Epithelial cell of proximal tubule (primary cell): ENCODE results near the gene FOXE3. TPM values are rescaled to one million over a fixed set of nuclear protein-coding genes. Genes with fewer than 3 reads are reported as not detected.

Experiments
- DNase-seq: peaks from one replicate; pipeline ENCODE4 v3.0.0-alpha.2; 2011; ENCODE audit warnings: low read depth
- H3K4me3 ChIP-seq: 2 replicates; pipeline ENCODE4 v1.5.1; 2011; ENCODE audit warnings: low read depth, mild to moderate bottlenecking, low read length
- total RNA-seq: library from RNA; depleted of rRNA; stranded (reverse); fragments of >200 nt; gene quantifications from 2 replicates; pipeline ENCODE4 v1.2.3, GENCODE V29; 2015
- TF ChIP-seq, protein P1 (sequence below): conservative IDR thresholded peaks from 2 replicates; pipeline ENCODE4 v1.5.1; 2012; ENCODE audit warnings: low read depth, mild to moderate bottlenecking, low read length

The FOXE3 gene
- total RNA-seq, 1 donor from 2014 or later: not detected

DNA sequence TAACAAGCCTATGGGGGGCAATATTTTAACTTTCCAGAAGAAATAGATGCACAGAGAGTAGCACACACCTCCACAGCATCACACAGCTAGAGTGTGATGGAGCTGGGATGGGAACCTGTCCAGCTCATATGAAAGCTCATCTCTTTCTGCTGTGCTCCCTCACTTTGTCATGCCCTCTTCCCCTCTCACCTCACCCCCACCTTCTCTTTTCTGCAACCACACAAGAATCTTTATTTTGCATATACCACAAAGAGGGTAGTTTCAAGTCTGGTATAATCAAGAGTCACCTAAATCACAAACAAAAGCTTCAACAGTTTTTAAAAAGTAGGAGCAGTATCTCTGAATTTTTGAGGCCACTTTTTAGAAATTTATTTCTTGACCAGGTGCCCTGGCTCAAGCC lies 44.4 kb downstream of the FOXE3 start:
- TF ChIP-seq, protein P1, sequence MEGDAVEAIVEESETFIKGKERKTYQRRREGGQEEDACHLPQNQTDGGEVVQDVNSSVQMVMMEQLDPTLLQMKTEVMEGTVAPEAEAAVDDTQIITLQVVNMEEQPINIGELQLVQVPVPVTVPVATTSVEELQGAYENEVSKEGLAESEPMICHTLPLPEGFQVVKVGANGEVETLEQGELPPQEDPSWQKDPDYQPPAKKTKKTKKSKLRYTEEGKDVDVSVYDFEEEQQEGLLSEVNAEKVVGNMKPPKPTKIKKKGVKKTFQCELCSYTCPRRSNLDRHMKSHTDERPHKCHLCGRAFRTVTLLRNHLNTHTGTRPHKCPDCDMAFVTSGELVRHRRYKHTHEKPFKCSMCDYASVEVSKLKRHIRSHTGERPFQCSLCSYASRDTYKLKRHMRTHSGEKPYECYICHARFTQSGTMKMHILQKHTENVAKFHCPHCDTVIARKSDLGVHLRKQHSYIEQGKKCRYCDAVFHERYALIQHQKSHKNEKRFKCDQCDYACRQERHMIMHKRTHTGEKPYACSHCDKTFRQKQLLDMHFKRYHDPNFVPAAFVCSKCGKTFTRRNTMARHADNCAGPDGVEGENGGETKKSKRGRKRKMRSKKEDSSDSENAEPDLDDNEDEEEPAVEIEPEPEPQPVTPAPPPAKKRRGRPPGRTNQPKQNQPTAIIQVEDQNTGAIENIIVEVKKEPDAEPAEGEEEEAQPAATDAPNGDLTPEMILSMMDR: no peak
- H3K4me3 ChIP-seq: no peak overlapping the region
- DNase-seq: no peak

DNA sequence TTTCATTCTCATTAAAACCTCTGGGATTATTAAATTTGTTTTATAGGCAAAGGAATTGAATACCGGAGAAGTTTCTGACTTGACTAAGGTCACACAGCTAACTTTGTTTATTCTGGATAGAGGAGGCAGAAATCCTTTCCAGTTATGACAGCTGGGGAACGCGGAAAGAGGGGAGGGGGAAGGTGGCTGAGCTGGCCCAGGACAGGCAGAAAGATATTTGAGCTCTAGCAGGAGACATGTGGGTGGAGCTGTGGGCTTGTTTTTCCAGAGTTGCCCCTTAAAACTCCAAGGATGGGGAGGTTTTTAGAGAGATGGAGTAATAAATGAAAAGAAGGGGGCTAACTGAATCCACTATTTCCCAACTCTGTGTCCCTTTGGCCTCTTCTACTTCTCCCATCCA lies 49.5 kb downstream of the FOXE3 start:
- TF ChIP-seq, protein P1: no peak
- H3K4me3 ChIP-seq: no peak overlapping the region
- no peak for DNase-seq

Other genes with a start within 250 kb of the FOXE3 start
- gene PDZK1IP1, start 226.2 kb upstream of the FOXE3 start, total RNA-seq: 14.3 and 43.2 TPM in 2 replicates
- gene TAL1, start 184.1 kb upstream of the FOXE3 start, total RNA-seq: 0.69 and 1.4 TPM in 2 replicates
- gene STIL, start 102.1 kb upstream of the FOXE3 start, total RNA-seq: 17.3 and 26.8 TPM in 2 replicates
- 67.0 and 67.6 TPM in 2 replicates for gene CMPK1, start 82.5 kb upstream of the FOXE3 start, total RNA-seq
- 0.14 TPM in 1 of 2 replicates, not detected in the other for gene FOXD2, start 21.8 kb downstream of the FOXE3 start, total RNA-seq